ACHN (cell line): ENCODE data around the gene PASD1.
"Not testable (repeated sequence)": the region's sequence is repeated elsewhere in the genome, so short reads cannot be mapped to it uniquely, and the experiment has no call there.

Source experiments
- DNase-seq: peaks from one replicate; pipeline ENCODE4 v3.0.0-alpha.2; 2015
- in situ Hi-C: cut with HindIII; loops from 2 replicates; pipeline ENCODE4 v1.10.0; 2017; ENCODE audit warnings: low sequenced_read_pairs, low pct_ligation_motif_present, low pct_unique_long_range_greater_than_20kb

PASD1 gene

GRCh38 chrX:151563449-151563848 lies at the start of gene PASD1:
TSS of gene PASD1 (plus strand) at chrX:151563675. CDS start at chrX:151601554, 37,879 bp downstream.
- DNase-seq, result no peak
- in situ Hi-C loops, result no loop called here

GRCh38 chrX:151515237-151515636 lies 48.2 kb upstream of the PASD1 start:
- in situ Hi-C loops, result no loop called here
- DNase-seq, result no peak

GRCh38 chrX:151516538-151517187 lies 46.8 kb upstream of the PASD1 start:
- in situ Hi-C loops, result no loop called here

GRCh38 chrX:151517421-151517820 lies 46.1 kb upstream of the PASD1 start:
- DNase-seq, result no peak
- in situ Hi-C loops, result no loop called here

More at GRCh38 chrX:151516538-151517187, 46.8 kb upstream of the PASD1 start:
- DNase-seq, result no peak

- in situ Hi-C loops, result no loop called here
- no peak for DNase-seq
Observed at GRCh38 chrX:151523351-151523750, 40.1 kb upstream of the PASD1 start.

GRCh38 chrX:151536571-151536970 lies 26.9 kb upstream of the PASD1 start:
- in situ Hi-C loops, result no loop called here
- no peak for DNase-seq

GRCh38 chrX:151537572-151537971 lies 25.9 kb upstream of the PASD1 start:
- no peak for DNase-seq
- in situ Hi-C loops, result no loop called here

- in situ Hi-C loops, result no loop called here
- no peak for DNase-seq
Observed at GRCh38 chrX:151538190-151539122, 25.0 kb upstream of the PASD1 start.

GRCh38 chrX:151543706-151544105 lies 19.8 kb upstream of the PASD1 start:
- DNase-seq, result peak; percentile 2

GRCh38 chrX:151546226-151546625 lies 17.2 kb upstream of the PASD1 start:
- in situ Hi-C loops, DNase-seq: not testable (repeated sequence)

More at GRCh38 chrX:151543706-151544105, 19.8 kb upstream of the PASD1 start:
- in situ Hi-C loops, result no loop called here

GRCh38 chrX:151551176-151551575 lies 12.3 kb upstream of the PASD1 start:
- in situ Hi-C loops, DNase-seq: not testable (repeated sequence)

GRCh38 chrX:151552743-151553142 lies 10.7 kb upstream of the PASD1 start:
- in situ Hi-C loops, result no loop called here
- DNase-seq, result no peak

- DNase-seq, in situ Hi-C loops: not testable (repeated sequence)
Observed at GRCh38 chrX:151555301-151555700, 8.2 kb upstream of the PASD1 start.

- in situ Hi-C loops, DNase-seq: not testable (repeated sequence)
Observed at GRCh38 chrX:151562485-151562884, 990 bp upstream of the PASD1 start.

- in situ Hi-C loops, DNase-seq: not testable (repeated sequence)
Observed at GRCh38 chrX:151563003-151563402, 472 bp upstream of the PASD1 start.

GRCh38 chrX:151564035-151564434 lies 560 bp downstream of the PASD1 start:
- DNase-seq, result no peak
- in situ Hi-C loops, result no loop called here

GRCh38 chrX:151566872-151567271 lies 3.4 kb downstream of the PASD1 start:
- DNase-seq, result not testable (repeated sequence)

GRCh38 chrX:151570561-151570960 lies 7.1 kb downstream of the PASD1 start:
- DNase-seq, result no peak
- in situ Hi-C loops, result no loop called here

More at GRCh38 chrX:151566872-151567271, 3.4 kb downstream of the PASD1 start:
- in situ Hi-C loops, result not testable (repeated sequence)

- DNase-seq, in situ Hi-C loops: not testable (repeated sequence)
Observed at GRCh38 chrX:151593384-151593783, 29.9 kb downstream of the PASD1 start.
